GM18511 (cell line): ENCODE results near the gene IGF2.
"Not testable (repeated sequence)": the region's sequence is repeated elsewhere in the genome, so short reads cannot be mapped to it uniquely, and the experiment has no call there.

Source experiments
- ATAC-seq: cut with Tn5 transposase; IDR thresholded peaks from one replicate; pipeline ENCODE4 v1.9.1; 2021; ENCODE audit warnings: mild to moderate bottlenecking, moderate library complexity; ENCODE audit not compliant: unreplicated experiment

Gene IGF2

DNA sequence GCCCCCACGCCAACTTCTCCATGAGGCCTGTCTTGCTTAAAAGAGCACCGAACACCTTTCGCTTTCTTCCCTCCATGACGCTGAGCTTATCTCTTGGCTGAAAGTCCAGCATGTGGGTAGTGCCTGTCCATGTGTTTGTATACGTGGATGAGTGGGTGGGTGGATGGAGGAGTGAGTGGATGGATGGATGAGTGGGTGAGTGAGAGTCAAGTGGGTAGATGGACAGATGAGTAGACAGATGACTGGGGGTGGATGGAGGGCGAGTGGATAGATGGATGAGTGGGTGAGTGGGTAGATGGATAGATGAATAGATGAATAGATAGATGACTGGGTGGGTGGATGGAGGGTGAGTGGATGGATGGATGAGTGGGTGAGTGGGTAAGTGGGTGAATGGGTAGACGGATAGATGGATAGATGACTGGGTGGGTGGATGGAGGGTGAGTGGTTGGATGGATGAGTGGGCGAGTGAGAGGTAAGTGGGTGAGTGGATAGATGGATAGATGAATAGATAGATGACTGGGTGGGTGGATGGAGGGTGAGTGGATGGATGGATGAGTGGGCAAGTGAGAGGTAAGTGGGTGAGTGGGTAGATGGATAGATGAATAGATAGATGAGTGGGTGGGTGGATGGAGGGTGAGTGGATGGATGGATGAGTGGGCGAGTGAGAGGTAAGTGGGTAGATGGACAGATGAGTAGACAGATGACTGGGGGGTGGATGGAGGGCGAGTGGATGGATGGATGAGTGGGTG, 14.3 kb downstream of the IGF2 start:
- not testable (repeated sequence) for ATAC-seq

DNA sequence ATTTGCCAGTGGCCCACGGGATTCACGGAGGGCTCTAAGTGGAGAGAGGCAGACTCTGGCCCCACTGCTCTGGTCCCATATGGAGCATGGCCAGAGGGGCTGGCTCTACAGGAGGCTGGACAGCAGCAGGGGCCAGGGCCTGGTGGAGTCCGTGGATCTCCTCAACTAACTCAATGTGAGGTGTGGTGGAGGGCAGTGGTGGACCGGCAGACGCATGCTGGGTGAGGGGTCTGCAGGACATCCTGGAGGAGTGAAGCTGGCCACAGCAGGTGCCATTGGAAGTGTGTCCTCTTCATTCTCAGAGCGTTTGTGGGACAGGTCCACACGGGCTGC, 15.6 kb downstream of the IGF2 start:
- ATAC-seq = no peak

DNA sequence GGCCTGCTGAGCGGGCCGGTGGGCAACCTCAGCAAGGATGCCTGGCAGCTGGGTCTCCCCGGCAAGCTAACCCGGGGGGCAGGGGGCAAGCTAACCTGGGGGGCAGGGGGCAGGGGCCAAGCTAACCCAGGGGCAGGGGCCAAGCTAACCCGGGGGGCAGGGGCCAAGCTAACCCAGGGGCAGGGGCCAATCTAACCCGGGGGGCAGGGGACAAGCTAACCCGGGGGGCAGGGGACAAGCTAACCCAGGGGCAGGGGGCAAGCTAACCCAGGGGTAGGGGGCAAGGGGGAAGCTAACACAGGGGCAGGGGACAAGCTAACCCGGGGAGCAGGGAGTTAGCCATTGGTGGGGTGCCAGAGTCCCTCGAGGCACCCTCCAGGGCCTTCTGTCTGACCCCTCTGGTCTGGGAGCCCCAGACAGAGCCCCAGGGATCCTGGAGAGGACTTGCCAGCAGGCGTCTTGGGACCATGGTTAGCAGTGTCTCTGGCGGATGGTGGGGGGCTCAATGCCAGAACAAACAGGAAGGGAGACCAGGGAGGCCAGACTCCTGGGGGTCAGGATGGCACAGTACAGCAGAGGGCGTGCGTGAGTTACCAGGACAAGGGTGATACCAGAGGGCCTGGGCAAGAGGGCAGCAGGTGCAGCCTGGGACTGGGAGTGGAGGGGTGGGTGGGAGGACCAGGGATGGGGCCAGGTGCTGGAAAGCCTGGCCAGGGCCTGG, 16.1 kb downstream of the IGF2 start:
- no peak for ATAC-seq

DNA sequence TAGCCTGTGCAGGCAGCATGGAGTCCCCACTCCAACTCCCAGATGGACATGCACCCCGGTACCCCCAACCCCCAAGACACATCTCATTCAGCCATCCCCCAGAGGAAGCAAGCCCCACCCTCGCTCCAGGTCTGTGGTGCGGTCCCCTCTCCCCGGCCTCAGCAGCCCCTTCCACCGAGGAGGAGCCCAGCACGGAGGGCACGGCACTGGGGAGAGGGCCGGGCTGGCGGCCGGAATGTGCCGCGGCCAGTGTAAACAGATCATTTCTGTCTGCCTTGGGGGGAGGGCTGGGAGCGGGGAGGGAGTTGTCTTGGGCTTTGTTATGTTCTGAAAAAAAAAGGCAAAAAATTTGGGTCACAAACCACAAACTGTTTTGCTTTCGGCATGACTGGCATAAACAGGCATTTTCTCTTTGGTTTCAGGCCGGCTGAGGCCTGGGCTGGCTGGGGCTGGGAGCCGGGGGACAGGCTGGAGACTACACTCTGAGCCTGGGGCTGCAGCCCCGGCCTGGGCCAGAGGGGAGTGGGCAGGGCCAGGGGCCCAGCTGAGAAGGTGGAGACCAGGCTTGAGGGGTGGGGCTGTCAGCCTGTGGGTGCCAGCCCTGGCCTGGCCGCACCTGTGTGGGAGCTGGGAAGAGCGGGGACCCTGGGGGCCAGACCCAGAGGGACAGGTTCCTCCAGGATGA, 16.8 kb downstream of the IGF2 start:
- no peak for ATAC-seq

DNA sequence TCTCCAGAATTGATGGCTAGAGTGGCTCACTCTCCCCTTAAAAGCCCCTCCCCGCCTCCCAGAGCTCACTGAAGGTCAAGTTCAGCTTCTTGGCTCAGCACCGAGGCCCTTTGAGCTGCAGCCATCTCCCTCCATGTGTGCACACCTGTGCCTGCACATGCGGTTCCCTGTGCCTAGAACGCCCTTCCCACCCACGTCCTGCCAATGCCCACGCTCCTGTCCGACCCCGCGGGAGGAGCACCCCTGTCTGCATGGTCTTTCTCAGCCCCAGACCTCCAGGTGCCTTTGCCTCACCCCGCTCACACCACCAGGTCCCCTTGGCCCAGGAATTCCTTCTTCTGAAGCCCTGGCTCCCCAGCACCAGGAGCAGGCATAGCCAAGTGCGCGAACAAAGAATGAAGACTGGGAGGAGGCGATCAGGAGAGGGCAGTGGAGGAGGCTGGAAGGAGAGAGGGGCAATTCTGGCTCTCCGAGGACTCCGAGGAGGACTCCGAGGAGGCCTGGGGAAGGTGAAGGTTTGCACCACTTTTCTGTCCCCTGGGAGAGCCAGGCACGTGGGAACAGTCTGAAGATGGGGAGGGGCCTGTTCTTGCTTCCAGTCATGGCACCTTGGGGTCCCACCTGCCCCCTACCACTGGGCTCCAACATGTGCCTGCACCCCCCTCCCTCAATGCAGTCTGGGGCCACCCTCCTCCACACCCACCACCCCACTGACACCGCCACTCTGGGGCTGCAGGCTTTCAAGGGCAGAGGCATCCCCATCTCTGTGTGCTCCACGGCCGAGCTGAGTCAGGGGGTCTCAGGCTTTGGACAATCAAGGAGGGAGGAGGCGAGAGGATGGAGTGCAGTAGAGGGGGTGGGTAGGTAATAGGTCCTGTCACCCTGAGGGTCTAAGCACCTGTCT, 17.7 kb downstream of the IGF2 start:
- ATAC-seq = no peak

DNA sequence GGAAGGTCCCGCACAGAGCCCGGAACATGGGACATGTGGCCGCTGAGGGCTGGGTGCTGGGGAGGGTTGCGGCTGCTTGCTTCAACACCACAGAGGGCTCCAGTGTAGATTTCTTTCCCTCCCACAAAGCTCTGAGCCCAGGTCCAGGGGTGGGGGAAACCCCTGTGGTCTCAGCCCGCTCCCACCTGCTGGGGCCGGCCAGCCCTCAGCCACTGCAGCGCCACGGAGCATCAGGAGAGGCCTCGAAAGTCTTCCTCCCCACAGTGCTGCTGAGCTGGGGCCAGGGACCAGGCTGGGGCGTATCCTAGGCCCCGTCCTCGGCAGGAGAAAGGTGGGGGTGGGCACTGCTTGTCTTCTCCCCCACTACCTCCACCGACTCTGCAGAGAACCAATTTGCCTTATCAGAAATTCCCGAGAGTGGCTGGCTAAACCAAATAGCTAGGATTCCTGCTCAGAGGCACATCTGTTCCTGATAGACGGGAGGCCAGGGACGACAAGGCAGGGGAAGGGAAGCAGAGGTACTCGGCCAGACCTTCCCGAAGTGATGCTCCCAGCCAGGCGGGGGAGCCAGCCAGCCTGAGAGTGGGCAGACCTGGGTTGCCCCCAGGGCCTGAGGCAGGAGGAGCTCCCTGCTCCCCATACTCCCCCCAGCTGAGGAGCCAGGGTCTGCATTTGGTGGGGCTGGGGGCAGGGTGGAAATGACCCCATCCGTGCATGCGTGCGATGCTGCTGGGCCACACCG, 18.7 kb downstream of the IGF2 start:
- ATAC-seq = no peak

DNA sequence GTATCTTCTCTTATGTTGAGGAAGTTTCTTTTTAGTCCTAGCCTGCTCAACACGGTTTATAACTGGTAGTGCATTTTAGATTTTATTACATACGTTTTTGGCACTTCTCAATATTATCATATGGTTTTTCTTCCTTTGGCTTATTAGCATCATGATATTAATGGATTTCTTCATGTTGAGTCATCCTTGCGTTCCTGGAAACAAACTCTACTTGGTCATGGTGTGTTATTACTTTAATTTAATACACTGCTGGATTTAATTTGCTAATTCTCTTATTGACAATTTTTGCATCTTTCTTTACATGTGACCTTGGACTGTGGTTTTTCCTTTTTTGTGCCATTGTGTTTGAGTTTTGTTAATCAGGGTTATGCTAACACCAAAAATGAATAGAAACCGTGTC, 20.5 kb downstream of the IGF2 start:
- ATAC-seq = no peak

DNA sequence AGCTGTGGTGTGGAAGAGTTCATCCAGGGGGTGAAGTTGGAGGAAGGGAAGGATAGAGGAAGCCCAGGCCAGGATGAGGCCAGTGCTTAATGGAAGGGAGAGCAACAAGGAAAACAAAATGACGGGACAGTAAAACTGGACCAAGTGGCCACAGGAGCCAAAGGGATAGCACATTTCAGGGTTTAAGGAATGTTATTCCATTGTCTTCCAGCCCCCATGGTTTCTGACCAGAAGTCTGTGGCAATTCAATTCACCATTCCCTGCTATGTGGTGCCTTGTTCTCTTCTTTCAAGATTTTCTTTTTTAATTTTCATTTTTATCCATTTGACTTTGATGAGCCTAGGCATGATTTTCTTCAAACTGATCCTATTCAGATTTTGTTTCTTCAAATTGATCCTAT, 22.5 kb downstream of the IGF2 start:
- no peak for ATAC-seq

DNA sequence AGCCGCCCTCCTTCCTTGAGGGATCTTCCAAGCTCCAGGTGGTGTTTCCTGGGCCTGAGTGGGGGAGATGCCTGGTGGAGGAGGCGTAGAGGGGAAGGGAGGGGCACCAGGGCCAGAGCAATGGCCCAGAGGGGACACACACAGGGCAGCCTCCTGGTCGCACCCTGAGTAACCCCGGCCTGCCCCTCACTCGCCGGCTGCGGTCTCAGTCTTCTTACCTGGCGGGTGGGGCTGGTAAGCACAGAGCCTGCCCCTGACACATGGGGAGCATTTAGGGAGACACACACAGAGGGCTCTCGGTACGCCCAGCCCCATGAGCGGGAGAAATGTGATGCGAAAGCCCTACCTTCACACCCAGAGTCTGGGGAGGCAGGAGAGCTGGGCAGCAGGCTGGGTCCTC, 23.9 kb downstream of the IGF2 start:
- ATAC-seq = no peak

DNA sequence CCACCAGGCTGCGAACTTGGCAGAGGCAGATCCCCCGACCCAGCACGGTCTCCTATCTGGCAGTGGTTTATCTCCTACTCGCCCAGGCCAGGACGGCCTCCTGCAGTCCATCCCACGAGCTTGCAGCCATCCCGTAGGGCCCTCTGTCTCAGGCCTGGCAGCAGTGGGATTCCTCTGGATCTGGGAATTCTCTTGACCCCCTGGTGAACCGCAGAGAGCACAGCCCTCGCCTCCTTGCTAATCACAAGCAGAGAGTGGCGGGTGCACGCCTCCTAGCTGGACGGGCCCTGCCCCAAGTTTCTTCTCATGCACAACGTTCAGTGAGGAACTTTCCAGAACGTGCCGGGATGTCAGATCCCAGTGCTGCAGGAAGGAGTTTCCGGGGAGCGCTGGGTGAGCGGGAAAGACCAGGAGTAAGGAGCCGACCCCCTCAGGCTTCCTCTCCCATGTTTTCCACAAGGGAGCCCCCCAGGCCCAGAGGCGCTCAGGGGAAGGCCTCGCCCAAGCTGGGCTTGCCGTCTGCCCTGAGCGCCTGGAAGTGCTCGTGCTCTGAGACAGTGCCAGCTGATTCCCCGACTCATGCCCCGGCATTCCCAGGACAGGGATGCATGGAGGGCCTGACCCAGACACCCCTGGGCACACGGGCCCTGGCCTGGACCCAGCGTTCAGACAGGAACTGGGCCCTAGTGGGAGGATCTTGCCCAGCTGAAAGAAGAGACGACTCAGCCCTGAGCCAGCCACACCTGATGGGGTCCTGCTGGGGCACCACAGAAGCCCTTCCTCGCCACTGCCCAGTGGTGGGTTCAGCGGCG, 24.6 kb downstream of the IGF2 start:
- ATAC-seq = no peak

DNA sequence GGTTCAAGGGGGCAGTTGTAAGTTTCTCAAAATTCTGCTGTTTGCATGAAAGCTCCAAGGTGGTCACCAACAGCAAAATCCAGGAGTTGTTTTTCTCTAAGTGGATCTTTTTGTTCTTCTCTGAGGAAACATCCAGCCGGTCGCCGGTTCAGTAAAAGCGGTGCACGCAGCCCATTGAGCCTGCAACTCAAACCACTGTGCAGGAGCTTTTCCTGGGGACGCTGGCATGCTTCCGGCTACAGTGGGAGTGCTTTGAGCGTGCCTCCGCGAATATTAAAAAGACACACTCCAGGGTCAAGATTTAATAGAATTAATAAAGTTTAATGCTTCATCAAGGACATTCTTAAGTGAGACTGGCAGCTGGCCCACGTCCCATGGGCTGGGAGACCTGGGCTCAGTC, 25.4 kb downstream of the IGF2 start:
- ATAC-seq = no peak

DNA sequence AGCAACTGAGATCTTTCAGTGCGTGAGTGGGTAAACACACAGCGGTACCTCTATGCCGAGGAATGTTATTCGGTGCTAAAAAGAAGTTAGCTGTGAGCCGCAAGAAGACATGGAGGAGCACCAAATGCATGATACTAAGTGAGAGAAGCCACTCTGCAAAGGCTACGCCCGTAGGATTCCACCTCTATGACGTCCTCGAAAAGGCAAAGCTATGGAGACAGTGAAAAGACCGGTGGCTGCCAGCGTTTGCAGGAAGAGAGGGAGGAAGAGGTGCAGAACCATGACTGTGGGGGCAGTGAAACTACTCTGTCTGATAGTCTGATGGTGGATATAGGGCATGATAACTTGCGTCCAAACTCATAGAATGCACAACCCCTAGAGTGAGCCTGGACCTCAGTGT, 28.7 kb downstream of the IGF2 start:
- ATAC-seq = no peak

DNA sequence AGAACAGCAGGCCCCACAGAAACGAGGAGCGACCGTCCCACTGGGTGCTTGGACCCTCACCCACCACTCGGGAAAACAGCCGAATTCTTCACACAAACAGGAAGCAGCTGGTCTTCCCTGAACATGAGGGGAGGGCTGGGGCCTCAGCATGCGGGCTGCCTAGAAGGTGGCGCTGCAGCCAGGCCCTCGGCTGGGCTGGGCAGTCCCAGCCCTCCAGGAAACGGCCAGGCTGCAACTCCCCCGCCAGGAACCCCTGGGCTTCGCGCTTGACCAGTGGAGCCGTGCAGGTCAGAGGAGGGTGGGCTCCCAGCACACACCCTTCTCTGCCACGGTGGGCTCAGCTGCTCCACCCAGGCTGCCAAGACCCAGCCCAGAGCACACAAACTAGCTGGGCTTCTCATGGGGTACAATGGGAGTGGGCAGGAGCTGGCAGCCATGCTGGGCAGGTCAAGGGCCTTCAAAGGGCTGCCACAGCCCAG, 29.6 kb downstream of the IGF2 start:
- no peak for ATAC-seq

DNA sequence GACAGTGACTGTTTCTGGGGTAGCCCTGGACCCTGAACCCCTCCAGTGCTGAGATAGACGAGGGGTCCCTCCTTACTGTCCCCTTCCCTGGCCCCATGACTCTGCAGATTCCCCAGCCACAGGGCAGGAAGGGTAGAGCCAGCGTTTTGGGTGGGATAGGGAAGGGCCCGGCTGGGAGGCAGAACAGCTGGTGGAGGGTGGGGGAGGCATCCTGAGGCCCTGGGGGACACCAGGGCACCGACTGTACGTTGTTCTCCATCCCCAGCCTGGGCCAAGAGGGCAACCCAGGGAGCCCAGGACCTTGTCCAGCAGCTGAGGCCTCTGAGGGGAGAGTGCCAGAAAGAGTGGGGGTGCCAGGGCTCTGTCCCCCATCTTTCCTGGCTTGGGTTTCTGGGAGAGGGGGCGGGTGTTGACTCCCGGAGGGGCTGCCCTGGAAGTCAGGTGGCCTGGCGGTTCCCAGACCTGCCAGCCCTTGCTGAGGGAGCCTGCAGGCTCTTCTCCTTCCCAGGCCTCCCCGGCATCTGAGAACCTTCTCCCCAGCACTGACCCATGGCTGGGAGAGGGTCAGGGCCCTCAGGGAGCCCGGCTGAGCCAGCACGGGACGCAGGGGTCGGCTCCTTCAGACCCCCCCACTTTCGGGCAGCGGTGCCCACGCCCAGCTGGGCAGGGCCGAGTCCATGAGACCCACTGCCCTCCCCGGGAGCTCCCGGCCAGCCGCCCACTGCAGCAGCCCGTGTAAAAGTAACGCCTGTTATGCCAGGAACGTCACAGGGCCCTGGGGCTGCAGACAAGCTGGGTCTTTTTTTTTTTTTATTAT, 30.3 kb downstream of the IGF2 start:
- no peak for ATAC-seq

DNA sequence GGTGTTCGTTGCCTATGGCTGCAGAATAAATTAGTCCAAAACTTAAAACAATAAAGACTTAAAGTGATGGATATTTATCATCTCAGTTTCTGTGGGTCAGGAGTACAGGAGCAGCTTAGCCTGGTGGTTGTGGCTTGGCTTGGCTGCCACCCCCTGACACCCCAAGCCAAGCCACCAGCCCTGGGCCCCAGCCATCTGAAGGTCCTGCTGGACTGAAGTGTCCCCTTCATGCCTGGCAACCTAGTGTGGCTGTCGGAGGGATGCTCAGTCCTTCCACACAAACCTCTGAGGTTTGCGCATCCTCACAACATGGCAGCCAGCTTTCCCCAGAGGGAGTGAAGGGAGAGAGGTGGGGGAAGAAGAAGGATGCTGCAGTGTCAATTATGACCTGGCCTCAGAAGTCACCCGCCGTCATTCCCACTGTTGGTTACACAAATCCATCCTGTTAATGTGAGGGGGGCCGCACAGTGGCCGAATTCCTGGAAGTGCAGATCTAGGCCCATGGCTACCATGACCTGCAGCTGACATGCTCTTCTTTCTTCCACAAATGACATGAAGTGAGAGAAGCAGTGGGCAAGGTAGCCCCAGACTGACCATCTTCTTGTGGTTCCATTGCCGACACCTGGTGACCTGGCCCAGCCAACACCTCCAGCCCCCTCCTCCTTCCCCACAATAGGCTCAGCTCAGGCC, 31.1 kb downstream of the IGF2 start:
- ATAC-seq = no peak

DNA sequence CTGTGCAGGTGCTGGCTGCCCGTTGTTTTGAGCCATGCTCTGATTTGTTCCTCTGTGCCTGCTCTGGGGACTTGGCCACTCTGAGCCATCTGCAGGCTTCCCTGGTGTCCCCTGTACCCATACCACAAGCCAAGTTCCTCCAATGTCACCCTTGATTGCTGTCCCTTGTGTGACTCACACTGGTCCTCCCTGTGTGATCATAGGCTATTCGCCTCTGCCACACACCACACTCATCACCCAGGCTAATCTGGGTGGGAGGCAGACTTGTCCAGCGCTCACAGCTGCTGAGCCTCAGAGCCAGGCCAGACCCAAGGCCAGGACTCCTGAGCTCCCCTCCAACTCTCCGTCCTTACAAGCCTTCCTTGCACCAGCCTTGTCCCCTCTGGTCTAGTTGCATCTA, 31.7 kb downstream of the IGF2 start:
- ATAC-seq = no peak

DNA sequence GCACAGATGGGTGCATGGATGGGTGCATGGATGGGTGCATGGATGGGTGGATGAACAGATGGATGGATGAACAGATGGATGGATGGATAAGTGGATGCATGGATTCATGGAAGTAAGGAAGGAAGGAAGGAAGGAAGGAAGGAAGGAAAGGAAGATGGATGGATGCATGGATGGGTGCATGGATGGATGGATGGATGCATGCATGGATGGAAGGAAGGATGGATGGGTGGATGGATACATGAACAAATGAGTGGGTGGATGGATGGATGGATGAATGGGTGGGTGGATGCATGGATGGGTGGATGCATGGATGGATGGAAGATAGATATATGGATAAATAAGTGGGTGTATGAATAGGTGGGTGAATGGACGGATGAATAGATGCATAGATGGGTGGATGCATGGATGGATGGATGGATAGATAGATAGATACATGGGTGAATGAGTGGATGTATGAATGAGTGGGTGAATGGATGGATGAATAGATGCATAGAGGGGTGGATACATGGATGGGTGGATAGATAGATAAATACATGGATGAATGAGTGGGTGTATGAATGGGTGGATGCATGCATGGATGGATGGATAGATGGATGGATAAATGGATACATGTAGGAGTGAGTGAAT, 32.5 kb downstream of the IGF2 start:
- ATAC-seq = no peak

DNA sequence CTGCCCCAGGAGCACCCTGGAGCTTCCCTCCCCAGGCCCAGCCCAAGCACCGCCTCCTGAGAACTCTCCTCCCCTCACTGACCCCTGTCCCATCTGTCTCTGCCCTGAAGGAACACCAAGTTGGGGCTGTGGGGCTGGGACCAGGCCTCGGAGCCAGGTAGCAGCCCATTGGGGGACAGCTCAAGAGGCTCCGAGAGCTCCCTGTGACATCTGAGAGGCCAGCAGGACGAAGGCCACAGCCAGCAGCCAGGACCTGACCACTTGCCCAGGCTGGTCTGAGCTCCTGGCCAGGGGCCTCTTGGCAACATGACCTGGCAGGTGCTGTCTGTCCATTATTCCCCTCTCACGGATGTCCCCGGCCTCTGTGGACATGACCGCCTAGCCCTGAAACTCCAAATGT, 33.7 kb downstream of the IGF2 start:
- ATAC-seq = no peak
